Upper lobe of left lung (tissue), 6 donors: Measurements from ENCODE around the gene EIF4EBP3. TPM values are rescaled to one million over a fixed set of nuclear protein-coding genes. Genes with fewer than 3 reads are reported as not detected.
A peak's percentile ranks its signal among the peaks of the same experiment; 100 is the strongest.

Experiments used
- ATAC-seq, 2 donors: fragments of 200-7000 bp; cut with Tn5 transposase; one replicate each; pipeline ENCODE4 v1.9.1; 2022; ENCODE audit warnings: mild to moderate bottlenecking in 2 of 2, moderate library complexity in 2 of 2; ENCODE audit not compliant: low FRiP score in 2 of 2
- DNase-seq, 2 donors: peaks; one replicate each; pipeline ENCODE4 v3.0.0-alpha.2; 2019 to 2020
- H3K27ac ChIP-seq, 4 donors: fragments of 200-600 bp; sonication (generic); one replicate each; pipeline ENCODE4 v1.5.1; 2016 to 2019
- H3K27me3 ChIP-seq, 4 donors: fragments of 200-600 bp; sonication (generic); one replicate each; pipeline ENCODE4 v1.5.1; 2017 to 2019
- H3K36me3 ChIP-seq, 4 donors: fragments of 200-600 bp; sonication (generic); one replicate each; pipeline ENCODE4 v1.5.1; 2016 to 2019
- H3K4me1 ChIP-seq, 4 donors: fragments of 200-600 bp; sonication (generic); one replicate each; pipeline ENCODE4 v1.5.1; 2018 to 2019
- H3K4me3 ChIP-seq, 4 donors: fragments of 200-600 bp; sonication (generic); one replicate each; pipeline ENCODE4 v1.5.1; 2017 to 2019; ENCODE audit warnings: mild to moderate bottlenecking in 2 of 4, moderate library complexity in 1 of 4
- H3K9me3 ChIP-seq, 4 donors: fragments of 200-600 bp; sonication (generic); one replicate each; pipeline ENCODE4 v1.5.1; 2018 to 2019
- EP300 ChIP-seq, 4 donors: sonication (generic); formaldehyde crosslinking; IDR thresholded peaks; one replicate each; pipeline ENCODE4 v1.5.1; 2017; ENCODE audit warnings: antibody characterized with exemption in 4 of 4, control low read depth in 2 of 4
- POLR2A ChIP-seq, 4 donors: fragments of 450-650 bp; IDR thresholded peaks; one replicate each; pipeline ENCODE4 v1.5.1; 2016 to 2017; ENCODE audit warnings: antibody characterized with exemption in 4 of 4, mild to moderate bottlenecking in 2 of 4
- POLR2AphosphoS5 ChIP-seq, 2 donors: sonication (generic); formaldehyde crosslinking; IDR thresholded peaks; one replicate each; pipeline ENCODE4 v1.5.1; 2017; ENCODE audit warnings: antibody characterized with exemption in 2 of 2
- WGBS, 2 donors: methylation state at CpG; one replicate each; pipeline ENCODE4 v1.1.5; 2017 to 2018; 5-methylcytosine and 5-hydroxymethylcytosine counted together
- total RNA-seq, 6 donors: library from RNA; depleted of rRNA in 4 of 6; stranded (reverse); fragments of >200 nt in 4 of 6; gene quantifications; one replicate each; pipeline versions ENCODE4 v1.1.0 to v1.2.1, GENCODE V29; 2016 to 2021
- TF ChIP-seq, protein P1 (sequence below), 6 experiments: fragments of 450-650 bp in 4 of 6; fragments of 200-600 bp in 2 of 6; sonication (generic) in 2 of 6; IDR thresholded peaks; one replicate each; pipeline ENCODE4 v1.5.1; 2016 to 2019; ENCODE audit warnings: antibody characterized with exemption in 6 of 6
- donor health status: DM: no; HTN: no; CAD: no; lungs with moderate emphysema.
- donor health status: DM: no; HTN: yes; CAD: no; lungs with severe emphysema.

Gene EIF4EBP3
- total RNA-seq: 10 to 100 TPM; 12.1 to 32.5 (median 21.0) TPM

DNA sequence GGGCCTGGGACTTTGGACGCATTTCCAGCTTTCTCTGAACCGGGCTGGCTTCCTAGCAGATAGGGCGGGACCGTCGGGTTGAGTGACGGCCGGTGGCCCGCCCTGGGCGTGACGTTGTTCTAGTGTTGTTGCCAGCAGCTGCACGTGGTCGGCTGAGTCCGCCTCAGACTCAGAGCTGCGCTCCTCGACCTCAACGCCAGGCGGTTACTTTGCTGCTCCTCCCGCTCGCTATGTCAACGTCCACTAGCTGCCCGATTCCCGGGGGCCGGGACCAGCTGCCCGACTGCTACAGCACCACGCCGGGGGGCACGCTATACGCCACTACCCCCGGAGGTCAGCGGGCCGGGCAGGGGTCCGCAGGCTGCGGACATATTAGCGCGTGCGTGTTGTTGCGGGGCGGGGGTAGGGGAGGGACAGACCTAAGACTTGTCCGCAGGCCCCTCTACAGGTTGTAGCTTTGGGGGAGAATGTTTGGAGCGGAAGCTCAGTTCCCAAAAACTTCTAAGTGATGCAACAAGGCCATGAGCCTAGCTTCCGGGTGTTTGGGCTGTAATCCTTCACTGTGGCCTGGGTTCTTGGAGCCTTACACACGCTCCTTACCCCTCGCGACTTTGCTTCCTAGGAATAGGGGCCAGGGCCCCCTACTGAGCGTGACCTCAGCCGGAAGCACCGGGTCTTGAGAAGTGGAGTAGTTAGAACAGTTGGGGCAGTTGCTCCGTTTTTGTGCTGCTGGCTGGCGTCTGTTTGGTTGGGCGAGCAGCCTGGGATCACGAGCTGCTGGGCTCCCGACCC, at the start of gene EIF4EBP3:
TSS of gene EIF4EBP3 (plus strand) at position 155 of the 792 bp plus-strand sequence. CDS start at position 231, 76 bp downstream.
- Histone ChIP-seq H3K27ac (peak within 1 kb of the TSS; percentile 92 to 99 (median 94)), H3K9me3 (no peaks in the 10 kb centered on the region), H3K4me3 (peak within 1 kb of the TSS in 3 of 4 donors; percentile 51 to 66 (median 58)), H3K4me1 (peaks cover 34 to 42% (median 38%) of the 10 kb centered on the region in 4 donors), H3K36me3 (peaks cover 14 to 56% (median 36%) of the 10 kb centered on the region in 4 donors), H3K27me3 (no peaks in the 10 kb centered on the region)
- WGBS, 2 donors: 6 to 11% methylated on average over 16 to 41 of the region's 52 CpGs
- TF ChIP-seq POLR2A (IDR thresholded peaks at IDR 0.05): peak in 3 of 4 donors; percentile 67 to 88 (median 76)
- TF ChIP-seq EP300 (IDR thresholded peaks at IDR 0.05): peak in 1 of 4 donors; percentile 64
- TF ChIP-seq POLR2AphosphoS5 (IDR thresholded peaks at IDR 0.05): peak; percentile 78 to 88
- TF ChIP-seq, protein P1, sequence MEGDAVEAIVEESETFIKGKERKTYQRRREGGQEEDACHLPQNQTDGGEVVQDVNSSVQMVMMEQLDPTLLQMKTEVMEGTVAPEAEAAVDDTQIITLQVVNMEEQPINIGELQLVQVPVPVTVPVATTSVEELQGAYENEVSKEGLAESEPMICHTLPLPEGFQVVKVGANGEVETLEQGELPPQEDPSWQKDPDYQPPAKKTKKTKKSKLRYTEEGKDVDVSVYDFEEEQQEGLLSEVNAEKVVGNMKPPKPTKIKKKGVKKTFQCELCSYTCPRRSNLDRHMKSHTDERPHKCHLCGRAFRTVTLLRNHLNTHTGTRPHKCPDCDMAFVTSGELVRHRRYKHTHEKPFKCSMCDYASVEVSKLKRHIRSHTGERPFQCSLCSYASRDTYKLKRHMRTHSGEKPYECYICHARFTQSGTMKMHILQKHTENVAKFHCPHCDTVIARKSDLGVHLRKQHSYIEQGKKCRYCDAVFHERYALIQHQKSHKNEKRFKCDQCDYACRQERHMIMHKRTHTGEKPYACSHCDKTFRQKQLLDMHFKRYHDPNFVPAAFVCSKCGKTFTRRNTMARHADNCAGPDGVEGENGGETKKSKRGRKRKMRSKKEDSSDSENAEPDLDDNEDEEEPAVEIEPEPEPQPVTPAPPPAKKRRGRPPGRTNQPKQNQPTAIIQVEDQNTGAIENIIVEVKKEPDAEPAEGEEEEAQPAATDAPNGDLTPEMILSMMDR (IDR thresholded peaks at IDR 0.05): peak; percentile 58 to 98 (median 92)
- DNase-seq (peak; percentile 97 to 98), ATAC-seq (peak; percentile 98)

DNA sequence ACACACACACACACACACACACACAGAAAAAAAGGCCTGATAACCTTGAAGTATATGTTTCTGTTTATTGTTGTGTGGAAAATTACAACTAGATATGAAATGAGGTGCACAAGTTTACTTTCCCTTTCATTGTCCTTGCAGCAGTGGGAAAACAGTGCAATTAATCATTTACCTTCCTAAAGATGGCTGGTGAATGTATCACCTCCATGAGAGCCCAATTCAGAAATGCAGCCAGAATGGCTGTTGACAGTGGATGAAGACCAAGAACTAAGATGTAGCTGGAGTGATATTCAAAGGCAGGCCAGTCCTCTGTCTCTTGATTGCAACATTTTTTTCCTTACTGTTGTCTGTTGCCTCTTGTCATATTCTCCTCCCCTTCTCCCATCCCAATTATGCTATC, 49.6 kb upstream of the EIF4EBP3 start:
- Histone ChIP-seq H3K4me1 (peaks cover 0 to 4% (median 2%) of the 10 kb centered on the region in 4 donors), H3K9me3 (no peaks in the 10 kb centered on the region), H3K27ac (no peak overlapping the region), H3K4me3 (no peak overlapping the region), H3K36me3 (peaks cover 5 to 46% (median 7%) of the 10 kb centered on the region in 4 donors), H3K27me3 (no peaks in the 10 kb centered on the region)
- TF ChIP-seq POLR2A (IDR thresholded peaks at IDR 0.05) (no peak), POLR2AphosphoS5 (IDR thresholded peaks at IDR 0.05) (no peak), EP300 (IDR thresholded peaks at IDR 0.05) (no peak)
- TF ChIP-seq, protein P1 (IDR thresholded peaks at IDR 0.05): no peak
- no peak for DNase-seq
- no peak for ATAC-seq

DNA sequence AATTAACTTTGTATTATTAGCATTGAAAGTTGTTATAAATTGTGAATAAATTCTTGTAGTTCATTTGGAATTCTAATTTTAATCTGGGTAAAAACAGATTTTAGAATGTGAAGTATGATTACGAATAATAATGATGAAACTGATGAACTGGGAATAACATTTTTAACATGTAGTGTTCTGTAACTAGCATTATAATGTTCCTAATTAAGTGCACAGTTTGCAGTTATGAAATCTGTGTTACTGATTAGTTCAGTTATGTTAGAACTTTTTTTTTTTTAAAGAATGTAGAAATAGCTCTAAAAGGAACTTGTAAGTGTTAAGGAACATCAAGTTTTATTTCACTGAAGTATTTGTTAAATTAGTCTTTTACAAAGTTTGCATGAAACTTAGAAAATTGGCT, 48.9 kb upstream of the EIF4EBP3 start:
- H3K27me3 ChIP-seq: no peaks in the 10 kb centered on the region
- DNase-seq (no peak), ATAC-seq (no peak)
- peaks cover 5 to 41% (median 7%) of the 10 kb centered on the region in 4 donors for H3K36me3 ChIP-seq
- no peak overlapping the region for H3K4me3 ChIP-seq
- 89 to 92% methylated on average over 1 of the region's 1 CpG for WGBS, 2 donors
- H3K9me3 ChIP-seq: no peaks in the 10 kb centered on the region
- H3K4me1 ChIP-seq: peaks cover 0 to 4% (median 2%) of the 10 kb centered on the region in 4 donors
- TF ChIP-seq, protein P1 (IDR thresholded peaks at IDR 0.05): no peak
- TF ChIP-seq EP300 (IDR thresholded peaks at IDR 0.05) (no peak), POLR2A (IDR thresholded peaks at IDR 0.05) (no peak), POLR2AphosphoS5 (IDR thresholded peaks at IDR 0.05) (no peak)
- no peak overlapping the region for H3K27ac ChIP-seq

DNA sequence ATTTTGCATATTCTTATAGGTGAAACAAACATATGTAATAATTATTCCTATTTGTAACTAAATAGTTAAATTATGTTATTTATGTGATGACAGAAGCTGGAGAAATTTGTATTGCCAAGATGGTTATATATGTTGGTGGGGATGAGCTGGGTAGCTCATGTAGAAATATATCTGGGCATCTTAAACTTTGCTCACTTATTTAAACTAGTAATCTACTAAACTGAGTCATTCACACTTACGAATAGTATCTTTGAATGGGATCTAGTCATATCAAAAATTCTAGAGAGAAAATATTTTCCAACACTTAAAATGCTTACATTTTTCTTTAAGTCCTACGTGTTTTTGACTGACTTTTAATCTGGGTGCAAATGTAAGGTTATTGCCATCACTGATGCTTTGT, 44.6 kb upstream of the EIF4EBP3 start:
- Histone ChIP-seq H3K9me3 (no peaks in the 10 kb centered on the region), H3K36me3 (peaks cover 15 to 49% (median 26%) of the 10 kb centered on the region in 4 donors), H3K4me1 (peaks cover 0 to 4% (median 2%) of the 10 kb centered on the region in 4 donors), H3K27me3 (no peaks in the 10 kb centered on the region), H3K4me3 (no peak overlapping the region), H3K27ac (no peak overlapping the region)
- WGBS, 2 donors: 90 to 95% methylated on average over 2 of the region's 2 CpGs
- ATAC-seq (no peak), DNase-seq (no peak)
- TF ChIP-seq EP300 (IDR thresholded peaks at IDR 0.05): no peak
- no peak for TF ChIP-seq POLR2AphosphoS5 (IDR thresholded peaks at IDR 0.05)
- TF ChIP-seq POLR2A (IDR thresholded peaks at IDR 0.05): no peak
- TF ChIP-seq, protein P1 (IDR thresholded peaks at IDR 0.05): no peak
